ENCODE data around the gene CMTM6.

GRCh38 chr3:32456429-32457130 lies 46.1 kb downstream of the CMTM6 start:
- TF ChIP-seq CTCF (IDR thresholded peaks at IDR 0.05; ENCODE audit: insufficient read depth, low read length) = no peak
- no peak for TF ChIP-seq REST (IDR thresholded peaks at IDR 0.05; ENCODE audit: insufficient replicate concordance, low read depth)
- no peak for TF ChIP-seq POLR2AphosphoS5 (IDR thresholded peaks at IDR 0.05; ENCODE audit: low read depth)
- TF ChIP-seq GABPA (IDR thresholded peaks at IDR 0.05; ENCODE audit: low read depth) = no peak
- no peak for TF ChIP-seq SPI1 (IDR thresholded peaks at IDR 0.05; ENCODE audit: borderline replicate concordance, low read depth)
